ENCODE data around the gene OXT.
A peak's percentile ranks its signal among the peaks of the same experiment; 100 is the strongest.

The OXT gene

DNA sequence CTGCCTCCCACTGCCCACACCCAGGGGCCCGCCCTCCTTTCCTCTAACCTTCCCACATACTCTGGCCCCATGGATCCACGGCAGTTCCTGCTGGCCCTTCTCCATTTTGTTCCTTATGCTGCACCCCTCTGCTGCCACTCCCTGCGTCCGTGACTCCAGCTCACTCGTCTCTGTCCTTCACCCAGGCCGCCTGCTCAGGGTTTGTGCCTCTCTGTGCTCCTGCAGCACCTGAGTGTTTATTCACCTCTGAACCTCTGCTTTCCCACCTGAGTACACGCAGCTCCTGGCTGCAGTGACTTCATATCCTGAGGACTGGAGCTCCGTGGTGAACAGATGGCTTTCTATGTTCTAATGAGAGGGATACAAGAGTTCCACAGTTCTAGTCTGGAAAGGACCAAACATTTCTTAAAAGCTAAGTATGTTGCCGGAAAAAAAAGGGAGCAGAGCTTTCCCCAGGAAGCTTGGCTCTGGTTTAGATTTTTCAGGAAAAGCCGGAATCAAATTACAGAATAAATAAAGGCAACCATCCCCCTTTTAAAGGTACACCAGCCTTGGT, 29.5 kb upstream of the OXT start:
- peaks cover 21% of the 10 kb centered on the region for H3K4me1 ChIP-seq (ENCODE audit: control insufficient read depth, insufficient read depth, low read length)
- peak overlapping the region; percentile 41 for H3K4me3 ChIP-seq (ENCODE audit: low read depth, low read length)
- H3K9ac ChIP-seq (ENCODE audit: low read depth, low read length) = peak overlapping the region; percentile 51
- H3K27me3 ChIP-seq (ENCODE audit: control insufficient read depth, insufficient read depth, low read length) = no peaks in the 10 kb centered on the region
- peaks cover 36% of the 10 kb centered on the region for H3K36me3 ChIP-seq (ENCODE audit: control insufficient read depth, insufficient read depth, low read length)
- no peaks in the 10 kb centered on the region for H3K9me3 ChIP-seq (ENCODE audit: control insufficient read depth, insufficient read depth, low read length)
- peak overlapping the region; percentile 22 for H3K27ac ChIP-seq (ENCODE audit: low read depth, low read length)

- H3K36me3 ChIP-seq (ENCODE audit: control insufficient read depth, insufficient read depth, low read length) = peaks cover 33% of the 10 kb centered on the region
- H3K4me3 ChIP-seq (ENCODE audit: low read depth, low read length) = 0 out of 2 replicates have a peak overlapping the region, but pooled peaks have one; percentile 41
- H3K27ac ChIP-seq (ENCODE audit: low read depth, low read length) = no peak overlapping the region
- peaks cover 21% of the 10 kb centered on the region for H3K4me1 ChIP-seq (ENCODE audit: control insufficient read depth, insufficient read depth, low read length)
- no peak overlapping the region for H3K9ac ChIP-seq (ENCODE audit: low read depth, low read length)
- H3K9me3 ChIP-seq (ENCODE audit: control insufficient read depth, insufficient read depth, low read length) = no peaks in the 10 kb centered on the region
- H3K27me3 ChIP-seq (ENCODE audit: control insufficient read depth, insufficient read depth, low read length) = no peaks in the 10 kb centered on the region
These were observed 28.8 kb upstream of the OXT start for GRCh38 chr20:3042625-3043024.

GRCh38 chr20:3043322-3043721, 28.1 kb upstream of the OXT start, which contains the start of gene GNRH2:
Gene GNRH2 (plus strand): TSS chr20:3043622. CDS start chr20:3044415, 793 bp downstream.
- Histone ChIP-seq H3K36me3 (ENCODE audit: control insufficient read depth, insufficient read depth, low read length) (peaks cover 33% of the 10 kb centered on the region), H3K27me3 (ENCODE audit: control insufficient read depth, insufficient read depth, low read length) (no peaks in the 10 kb centered on the region), H3K4me3 (ENCODE audit: low read depth, low read length) (0 out of 2 replicates have a peak within 1 kb of the TSS, but pooled peaks have one; percentile 41), H3K9ac (ENCODE audit: low read depth, low read length) (no peak within 1 kb of the TSS), H3K4me1 (ENCODE audit: control insufficient read depth, insufficient read depth, low read length) (peaks cover 21% of the 10 kb centered on the region), H3K27ac (ENCODE audit: low read depth, low read length) (no peak within 1 kb of the TSS), H3K9me3 (ENCODE audit: control insufficient read depth, insufficient read depth, low read length) (no peaks in the 10 kb centered on the region)

- no peaks in the 10 kb centered on the region for H3K27me3 ChIP-seq (ENCODE audit: control insufficient read depth, insufficient read depth, low read length)
- no peak overlapping the region for H3K27ac ChIP-seq (ENCODE audit: low read depth, low read length)
- no peak overlapping the region for H3K4me3 ChIP-seq (ENCODE audit: low read depth, low read length)
- peaks cover 31% of the 10 kb centered on the region for H3K36me3 ChIP-seq (ENCODE audit: control insufficient read depth, insufficient read depth, low read length)
- no peaks in the 10 kb centered on the region for H3K9me3 ChIP-seq (ENCODE audit: control insufficient read depth, insufficient read depth, low read length)
- peaks cover 21% of the 10 kb centered on the region for H3K4me1 ChIP-seq (ENCODE audit: control insufficient read depth, insufficient read depth, low read length)
- H3K9ac ChIP-seq (ENCODE audit: low read depth, low read length) = no peak overlapping the region
These were observed 27.0 kb upstream of the OXT start for GRCh38 chr20:3044336-3044965.

DNA sequence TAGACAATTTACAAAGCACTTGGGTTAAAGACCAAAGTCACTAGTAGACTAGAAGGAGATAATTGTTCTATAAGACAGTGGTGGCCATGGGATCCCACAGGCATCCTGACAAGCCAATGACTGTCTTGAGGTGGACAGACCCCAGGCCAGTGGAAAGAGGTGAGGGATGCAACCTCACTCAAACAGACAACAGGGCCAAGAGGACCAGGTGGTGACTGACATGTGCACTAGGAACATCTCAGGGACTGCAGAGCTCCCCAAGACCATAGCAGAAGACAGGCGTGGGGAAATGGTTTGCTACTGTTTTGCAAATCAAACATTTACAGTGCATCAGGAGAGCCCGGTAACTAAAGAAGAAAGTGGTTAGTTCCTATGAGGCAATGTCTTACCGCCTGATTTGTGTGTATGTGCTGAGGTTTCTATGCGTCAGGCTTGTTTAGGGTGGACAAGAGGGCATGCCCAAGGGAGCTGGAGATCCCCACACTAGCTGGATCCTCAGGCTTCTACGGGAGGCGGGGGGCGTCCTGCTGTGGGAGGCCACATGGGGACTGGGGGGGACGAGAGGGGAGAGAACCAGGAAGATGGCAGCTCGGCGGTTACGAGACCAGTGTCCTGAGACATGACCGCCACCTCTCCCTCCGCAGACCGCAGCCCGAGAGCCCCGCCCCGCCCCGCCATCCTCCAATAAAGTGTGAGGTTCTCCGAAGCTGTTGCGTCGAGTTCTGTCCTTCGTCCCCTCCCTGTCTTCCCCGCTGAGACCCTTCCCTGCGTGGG, 26.2 kb upstream of the OXT start:
- Histone ChIP-seq H3K36me3 (ENCODE audit: control insufficient read depth, insufficient read depth, low read length) (peaks cover 30% of the 10 kb centered on the region), H3K4me1 (ENCODE audit: control insufficient read depth, insufficient read depth, low read length) (peaks cover 21% of the 10 kb centered on the region), H3K27ac (ENCODE audit: low read depth, low read length) (peak overlapping the region; percentile 67), H3K9ac (ENCODE audit: low read depth, low read length) (peak overlapping the region; percentile 86), H3K27me3 (ENCODE audit: control insufficient read depth, insufficient read depth, low read length) (no peaks in the 10 kb centered on the region), H3K4me3 (ENCODE audit: low read depth, low read length) (peak overlapping the region; percentile 95), H3K9me3 (ENCODE audit: control insufficient read depth, insufficient read depth, low read length) (no peaks in the 10 kb centered on the region)

DNA sequence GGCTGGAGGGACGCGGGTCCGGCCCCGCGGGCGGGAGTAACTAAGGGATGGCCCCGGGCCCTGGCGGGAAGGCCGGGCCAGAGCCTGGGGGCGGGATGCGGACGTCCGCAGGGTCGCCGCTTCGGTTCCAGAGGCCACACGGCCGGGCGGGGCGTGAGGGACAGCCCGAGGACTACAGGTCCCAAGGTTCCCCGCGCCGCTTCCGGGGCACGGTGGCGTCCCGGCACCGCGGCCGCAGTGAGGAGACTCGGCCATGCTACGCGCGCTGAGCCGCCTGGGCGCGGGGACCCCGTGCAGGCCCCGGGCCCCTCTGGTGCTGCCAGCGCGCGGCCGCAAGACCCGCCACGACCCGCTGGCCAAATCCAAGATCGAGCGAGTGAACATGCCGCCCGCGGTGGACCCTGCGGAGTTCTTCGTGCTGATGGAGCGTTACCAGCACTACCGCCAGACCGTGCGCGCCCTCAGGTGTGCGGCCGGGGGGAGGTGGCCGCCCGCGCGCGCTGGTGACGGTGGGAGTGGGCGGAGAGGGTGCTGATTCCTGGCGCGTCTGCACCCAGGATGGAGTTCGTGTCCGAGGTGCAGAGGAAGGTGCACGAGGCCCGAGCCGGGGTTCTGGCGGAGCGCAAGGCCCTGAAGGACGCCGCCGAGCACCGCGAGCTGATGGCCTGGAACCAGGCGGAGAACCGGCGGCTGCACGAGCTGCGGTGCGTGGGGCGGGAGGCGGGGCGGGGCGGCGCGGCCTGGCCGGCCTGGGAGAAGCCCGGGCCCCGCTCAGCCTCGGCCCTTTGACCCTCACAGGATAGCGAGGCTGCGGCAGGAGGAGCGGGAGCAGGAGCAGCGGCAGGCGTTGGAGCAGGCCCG, 25.4 kb upstream of the OXT start, which contains the start of gene MRPS26:
TSS of gene MRPS26 (plus strand) at position 237 of the 861 bp plus-strand sequence. CDS start at position 254, 17 bp downstream.
- no peaks in the 10 kb centered on the region for H3K27me3 ChIP-seq (ENCODE audit: control insufficient read depth, insufficient read depth, low read length)
- peak within 1 kb of the TSS; percentile 95 for H3K4me3 ChIP-seq (ENCODE audit: low read depth, low read length)
- H3K9me3 ChIP-seq (ENCODE audit: control insufficient read depth, insufficient read depth, low read length) = no peaks in the 10 kb centered on the region
- peaks cover 21% of the 10 kb centered on the region for H3K4me1 ChIP-seq (ENCODE audit: control insufficient read depth, insufficient read depth, low read length)
- H3K9ac ChIP-seq (ENCODE audit: low read depth, low read length) = peak within 1 kb of the TSS; percentile 86
- H3K36me3 ChIP-seq (ENCODE audit: control insufficient read depth, insufficient read depth, low read length) = peaks cover 27% of the 10 kb centered on the region
- peak within 1 kb of the TSS; percentile 67 for H3K27ac ChIP-seq (ENCODE audit: low read depth, low read length)

DNA sequence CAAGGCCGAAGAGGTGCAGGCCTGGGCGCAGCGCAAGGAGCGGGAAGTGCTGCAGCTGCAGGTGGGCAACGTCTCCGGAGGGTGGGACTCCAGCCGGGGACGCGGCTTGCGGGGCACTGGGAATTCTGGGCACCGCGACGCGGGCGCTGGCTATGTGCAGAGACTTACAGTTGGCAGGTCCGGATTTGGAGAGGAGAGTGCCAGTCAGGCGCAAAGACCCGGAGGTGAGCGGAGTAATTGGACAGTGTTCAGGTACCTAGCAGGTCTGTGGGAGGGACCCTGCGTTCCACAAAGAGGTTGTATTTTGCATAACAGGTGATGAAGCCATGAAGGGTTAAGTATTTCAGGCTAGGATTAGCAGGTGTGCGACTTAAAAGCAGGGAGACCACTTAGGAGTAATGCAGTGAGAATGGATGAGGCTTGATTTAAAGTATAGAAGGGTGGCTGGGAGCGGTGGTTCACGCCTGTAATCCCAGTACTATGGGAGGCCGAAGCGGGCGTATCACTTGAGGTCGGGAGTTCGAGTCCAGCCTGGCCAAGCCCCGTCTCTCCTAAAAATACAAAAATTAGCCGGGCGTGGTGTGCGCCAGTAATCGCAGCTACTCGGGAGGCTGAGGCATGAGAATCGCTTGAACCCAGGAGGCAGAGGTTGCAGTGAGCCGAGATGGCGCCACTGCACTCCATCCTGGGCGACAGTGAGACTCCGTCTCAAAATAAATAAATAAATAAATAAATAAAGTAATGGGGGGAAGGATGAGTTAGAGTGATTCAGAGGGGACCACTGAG, 24.6 kb upstream of the OXT start:
- peaks cover 27% of the 10 kb centered on the region for H3K36me3 ChIP-seq (ENCODE audit: control insufficient read depth, insufficient read depth, low read length)
- no peaks in the 10 kb centered on the region for H3K9me3 ChIP-seq (ENCODE audit: control insufficient read depth, insufficient read depth, low read length)
- peak overlapping the region; percentile 86 for H3K9ac ChIP-seq (ENCODE audit: low read depth, low read length)
- peaks cover 16% of the 10 kb centered on the region for H3K4me1 ChIP-seq (ENCODE audit: control insufficient read depth, insufficient read depth, low read length)
- H3K4me3 ChIP-seq (ENCODE audit: low read depth, low read length) = peak overlapping the region; percentile 95
- H3K27me3 ChIP-seq (ENCODE audit: control insufficient read depth, insufficient read depth, low read length) = no peaks in the 10 kb centered on the region
- peak overlapping the region; percentile 36 for H3K27ac ChIP-seq (ENCODE audit: low read depth, low read length)

GRCh38 chr20:3047486-3048419, 23.7 kb upstream of the OXT start:
- H3K4me1 ChIP-seq (ENCODE audit: control insufficient read depth, insufficient read depth, low read length) = peaks cover 7% of the 10 kb centered on the region; the same call in 1 of the 2 replicates
- H3K27me3 ChIP-seq (ENCODE audit: control insufficient read depth, insufficient read depth, low read length) = no peaks in the 10 kb centered on the region
- H3K9me3 ChIP-seq (ENCODE audit: control insufficient read depth, insufficient read depth, low read length) = no peaks in the 10 kb centered on the region
- no peak overlapping the region for H3K27ac ChIP-seq (ENCODE audit: low read depth, low read length)
- H3K9ac ChIP-seq (ENCODE audit: low read depth, low read length) = no peak overlapping the region
- peaks cover 27% of the 10 kb centered on the region for H3K36me3 ChIP-seq (ENCODE audit: control insufficient read depth, insufficient read depth, low read length)
- no peak overlapping the region for H3K4me3 ChIP-seq (ENCODE audit: low read depth, low read length)

GRCh38 chr20:3051385-3052019, 19.9 kb upstream of the OXT start:
- Histone ChIP-seq H3K36me3 (ENCODE audit: control insufficient read depth, insufficient read depth, low read length) (peaks cover 27% of the 10 kb centered on the region), H3K4me3 (ENCODE audit: low read depth, low read length) (no peak overlapping the region), H3K4me1 (ENCODE audit: control insufficient read depth, insufficient read depth, low read length) (no peaks in the 10 kb centered on the region), H3K9me3 (ENCODE audit: control insufficient read depth, insufficient read depth, low read length) (no peaks in the 10 kb centered on the region), H3K27me3 (ENCODE audit: control insufficient read depth, insufficient read depth, low read length) (no peaks in the 10 kb centered on the region), H3K27ac (ENCODE audit: low read depth, low read length) (no peak overlapping the region), H3K9ac (ENCODE audit: low read depth, low read length) (no peak overlapping the region)
